ENCODE data around the gene OR10H1.
"Not testable (repeated sequence)": the region's sequence is repeated elsewhere in the genome, so short reads cannot be mapped to it uniquely, and the experiment has no call there.

Gene OR10H1

GRCh38 chr19:15815306-15815705 is at the start of gene OR10H1:
Gene OR10H1 (minus strand): TSS chr19:15815664. CDS start chr19:15808037, 7,627 bp downstream.
- no peak for DNase-seq

- DNase-seq = no peak
Measured at GRCh38 chr19:15864824-15865223, 49.4 kb upstream of the OR10H1 start.

GRCh38 chr19:15863272-15863671 is 47.8 kb upstream of the OR10H1 start:
- DNase-seq = no peak

- DNase-seq = no peak
Measured at GRCh38 chr19:15862444-15862843, 47.0 kb upstream of the OR10H1 start.

GRCh38 chr19:15860522-15860921 is 45.1 kb upstream of the OR10H1 start:
- DNase-seq = no peak

GRCh38 chr19:15859187-15859586 is 43.7 kb upstream of the OR10H1 start:
- DNase-seq = no peak

- DNase-seq = no peak
Measured at GRCh38 chr19:15850385-15850784, 34.9 kb upstream of the OR10H1 start.

GRCh38 chr19:15846923-15847322 is 31.5 kb upstream of the OR10H1 start:
- DNase-seq = no peak

GRCh38 chr19:15843894-15844222 is 28.4 kb upstream of the OR10H1 start:
- DNase-seq = not testable (repeated sequence)

GRCh38 chr19:15843203-15843893 is 27.9 kb upstream of the OR10H1 start:
- no peak for DNase-seq

- no peak for DNase-seq
Measured at GRCh38 chr19:15841875-15842569, 26.6 kb upstream of the OR10H1 start.

- DNase-seq = no peak
Measured at GRCh38 chr19:15840833-15841232, 25.4 kb upstream of the OR10H1 start.

GRCh38 chr19:15839888-15840287 is 24.4 kb upstream of the OR10H1 start:
- not testable (repeated sequence) for DNase-seq

- no peak for DNase-seq
Measured at GRCh38 chr19:15838351-15838750, 22.9 kb upstream of the OR10H1 start.

- DNase-seq = no peak
Measured at GRCh38 chr19:15837221-15837731, 21.8 kb upstream of the OR10H1 start.

GRCh38 chr19:15836330-15837220 is 21.1 kb upstream of the OR10H1 start:
- peak; percentile 93 for DNase-seq

- DNase-seq = peak; percentile 20
Measured at GRCh38 chr19:15835565-15836329, 20.3 kb upstream of the OR10H1 start.

- DNase-seq = not testable (repeated sequence)
Measured at GRCh38 chr19:15834232-15834631, 18.8 kb upstream of the OR10H1 start.

GRCh38 chr19:15831626-15832025 is 16.2 kb upstream of the OR10H1 start:
- DNase-seq = no peak

GRCh38 chr19:15829786-15830185 is 14.3 kb upstream of the OR10H1 start:
- no peak for DNase-seq

- no peak for DNase-seq
Measured at GRCh38 chr19:15829306-15829698, 13.8 kb upstream of the OR10H1 start.

- DNase-seq = not testable (repeated sequence)
Measured at GRCh38 chr19:15828611-15829305, 13.3 kb upstream of the OR10H1 start.
